Measurements from ENCODE around the gene FRY.

DNA sequence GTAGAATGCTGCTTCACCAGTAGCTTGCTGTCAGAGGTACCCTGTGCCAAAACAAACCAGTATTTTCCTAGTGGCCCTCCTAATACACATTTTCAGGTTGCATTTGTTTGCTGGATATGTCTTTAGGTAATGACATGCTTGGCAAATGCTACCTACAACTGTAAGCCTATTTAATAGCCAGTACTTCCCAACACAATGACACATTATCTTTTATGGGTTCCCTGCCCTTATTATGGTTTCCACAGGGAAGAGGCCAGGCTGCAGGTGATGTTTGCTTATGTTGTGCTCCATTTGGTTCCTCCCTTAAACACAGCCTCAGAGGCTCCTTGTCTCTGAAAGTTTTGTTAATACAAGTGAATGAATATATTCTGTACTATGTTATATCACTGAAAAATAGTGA lies 24.7 kb downstream of the FRY start:
- TF ChIP-seq, protein P1, sequence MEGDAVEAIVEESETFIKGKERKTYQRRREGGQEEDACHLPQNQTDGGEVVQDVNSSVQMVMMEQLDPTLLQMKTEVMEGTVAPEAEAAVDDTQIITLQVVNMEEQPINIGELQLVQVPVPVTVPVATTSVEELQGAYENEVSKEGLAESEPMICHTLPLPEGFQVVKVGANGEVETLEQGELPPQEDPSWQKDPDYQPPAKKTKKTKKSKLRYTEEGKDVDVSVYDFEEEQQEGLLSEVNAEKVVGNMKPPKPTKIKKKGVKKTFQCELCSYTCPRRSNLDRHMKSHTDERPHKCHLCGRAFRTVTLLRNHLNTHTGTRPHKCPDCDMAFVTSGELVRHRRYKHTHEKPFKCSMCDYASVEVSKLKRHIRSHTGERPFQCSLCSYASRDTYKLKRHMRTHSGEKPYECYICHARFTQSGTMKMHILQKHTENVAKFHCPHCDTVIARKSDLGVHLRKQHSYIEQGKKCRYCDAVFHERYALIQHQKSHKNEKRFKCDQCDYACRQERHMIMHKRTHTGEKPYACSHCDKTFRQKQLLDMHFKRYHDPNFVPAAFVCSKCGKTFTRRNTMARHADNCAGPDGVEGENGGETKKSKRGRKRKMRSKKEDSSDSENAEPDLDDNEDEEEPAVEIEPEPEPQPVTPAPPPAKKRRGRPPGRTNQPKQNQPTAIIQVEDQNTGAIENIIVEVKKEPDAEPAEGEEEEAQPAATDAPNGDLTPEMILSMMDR (IDR thresholded peaks at IDR 0.05): no peak
- TF ChIP-seq ZNF423 (CRISPR knock-in tag; IDR thresholded peaks at IDR 0.05) (no peak), NR3C1 (CRISPR knock-in tag; conservative IDR thresholded peaks at IDR 0.05; ENCODE audit: low read depth) (no peak), ESRRA (CRISPR knock-in tag; IDR thresholded peaks at IDR 0.05; ENCODE audit: borderline replicate concordance) (no peak), NFYB (CRISPR knock-in tag; conservative IDR thresholded peaks at IDR 0.05; ENCODE audit: low read depth) (no peak), ZNF121 (CRISPR knock-in tag; IDR thresholded peaks at IDR 0.05) (no peak), ZBTB21 (CRISPR knock-in tag; IDR thresholded peaks at IDR 0.05; ENCODE audit: borderline replicate concordance) (no peak)
- TF ChIP-seq, protein P2, sequence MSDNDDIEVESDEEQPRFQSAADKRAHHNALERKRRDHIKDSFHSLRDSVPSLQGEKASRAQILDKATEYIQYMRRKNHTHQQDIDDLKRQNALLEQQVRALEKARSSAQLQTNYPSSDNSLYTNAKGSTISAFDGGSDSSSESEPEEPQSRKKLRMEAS (CRISPR knock-in tag; IDR thresholded peaks at IDR 0.05): no peak
- TF ChIP-seq, protein P3, sequence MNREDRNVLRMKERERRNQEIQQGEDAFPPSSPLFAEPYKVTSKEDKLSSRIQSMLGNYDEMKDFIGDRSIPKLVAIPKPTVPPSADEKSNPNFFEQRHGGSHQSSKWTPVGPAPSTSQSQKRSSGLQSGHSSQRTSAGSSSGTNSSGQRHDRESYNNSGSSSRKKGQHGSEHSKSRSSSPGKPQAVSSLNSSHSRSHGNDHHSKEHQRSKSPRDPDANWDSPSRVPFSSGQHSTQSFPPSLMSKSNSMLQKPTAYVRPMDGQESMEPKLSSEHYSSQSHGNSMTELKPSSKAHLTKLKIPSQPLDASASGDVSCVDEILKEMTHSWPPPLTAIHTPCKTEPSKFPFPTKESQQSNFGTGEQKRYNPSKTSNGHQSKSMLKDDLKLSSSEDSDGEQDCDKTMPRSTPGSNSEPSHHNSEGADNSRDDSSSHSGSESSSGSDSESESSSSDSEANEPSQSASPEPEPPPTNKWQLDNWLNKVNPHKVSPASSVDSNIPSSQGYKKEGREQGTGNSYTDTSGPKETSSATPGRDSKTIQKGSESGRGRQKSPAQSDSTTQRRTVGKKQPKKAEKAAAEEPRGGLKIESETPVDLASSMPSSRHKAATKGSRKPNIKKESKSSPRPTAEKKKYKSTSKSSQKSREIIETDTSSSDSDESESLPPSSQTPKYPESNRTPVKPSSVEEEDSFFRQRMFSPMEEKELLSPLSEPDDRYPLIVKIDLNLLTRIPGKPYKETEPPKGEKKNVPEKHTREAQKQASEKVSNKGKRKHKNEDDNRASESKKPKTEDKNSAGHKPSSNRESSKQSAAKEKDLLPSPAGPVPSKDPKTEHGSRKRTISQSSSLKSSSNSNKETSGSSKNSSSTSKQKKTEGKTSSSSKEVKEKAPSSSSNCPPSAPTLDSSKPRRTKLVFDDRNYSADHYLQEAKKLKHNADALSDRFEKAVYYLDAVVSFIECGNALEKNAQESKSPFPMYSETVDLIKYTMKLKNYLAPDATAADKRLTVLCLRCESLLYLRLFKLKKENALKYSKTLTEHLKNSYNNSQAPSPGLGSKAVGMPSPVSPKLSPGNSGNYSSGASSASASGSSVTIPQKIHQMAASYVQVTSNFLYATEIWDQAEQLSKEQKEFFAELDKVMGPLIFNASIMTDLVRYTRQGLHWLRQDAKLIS (CRISPR knock-in tag; IDR thresholded peaks at IDR 0.05; ENCODE audit: borderline replicate concordance): no peak
- TF ChIP-seq, protein P4, sequence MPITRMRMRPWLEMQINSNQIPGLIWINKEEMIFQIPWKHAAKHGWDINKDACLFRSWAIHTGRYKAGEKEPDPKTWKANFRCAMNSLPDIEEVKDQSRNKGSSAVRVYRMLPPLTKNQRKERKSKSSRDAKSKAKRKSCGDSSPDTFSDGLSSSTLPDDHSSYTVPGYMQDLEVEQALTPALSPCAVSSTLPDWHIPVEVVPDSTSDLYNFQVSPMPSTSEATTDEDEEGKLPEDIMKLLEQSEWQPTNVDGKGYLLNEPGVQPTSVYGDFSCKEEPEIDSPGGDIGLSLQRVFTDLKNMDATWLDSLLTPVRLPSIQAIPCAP (CRISPR knock-in tag; IDR thresholded peaks at IDR 0.05): no peak

All from WTC11 (cell line).